ENCODE results near the gene RAB6A.
"Not testable (repeated sequence)": the region's sequence is repeated elsewhere in the genome, so short reads cannot be mapped to it uniquely, and the experiment has no call there.

The RAB6A gene

GRCh38 chr11:73716153-73717056 lies 44.5 kb downstream of the RAB6A start:
- DNase-seq, result no peak

GRCh38 chr11:73715541-73715940 lies 45.3 kb downstream of the RAB6A start:
- no peak for DNase-seq

DNA sequence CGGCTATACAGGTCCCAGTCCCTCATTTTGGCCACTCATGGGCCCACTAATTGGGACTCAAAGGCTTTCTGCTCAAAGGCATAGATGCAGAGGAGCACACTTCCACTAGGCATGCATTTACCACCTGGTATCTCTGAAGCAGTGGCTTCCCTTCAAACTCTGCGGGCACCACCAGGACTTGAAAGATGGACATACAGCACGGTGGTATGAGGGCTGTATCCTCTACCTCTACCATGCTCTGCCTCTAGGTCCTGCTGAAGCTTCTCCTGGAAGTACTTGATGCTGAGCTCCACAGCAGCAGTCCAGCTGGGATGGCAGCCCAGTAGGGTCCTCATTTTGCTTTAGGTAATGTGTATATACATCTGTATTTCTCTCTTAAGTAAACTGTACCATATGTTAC lies 49.9 kb downstream of the RAB6A start:
- no peak for DNase-seq

GRCh38 chr11:73705053-73705452 lies 55.8 kb downstream of the RAB6A start:
- no peak for DNase-seq

- DNase-seq, result no peak
Measured at GRCh38 chr11:73693899-73694525, 66.9 kb downstream of the RAB6A start.

DNA sequence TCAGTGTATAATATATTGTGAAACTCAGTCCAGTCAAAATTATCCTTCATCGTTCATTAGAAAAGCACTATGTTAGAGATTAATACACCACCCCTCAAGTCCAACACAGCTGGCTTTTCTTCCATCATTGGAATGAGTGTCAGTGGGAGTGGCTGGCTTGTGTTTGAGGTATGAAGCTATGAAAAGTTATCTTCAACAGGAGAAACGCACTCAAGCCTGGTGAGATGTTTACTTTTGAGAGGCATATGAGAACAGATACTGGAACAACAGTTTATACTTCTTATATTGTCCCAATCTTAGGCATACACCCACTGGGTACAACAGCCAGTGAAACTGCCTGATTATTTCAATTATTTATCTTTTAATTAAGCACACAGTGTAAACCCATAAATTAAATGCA lies 80.2 kb downstream of the RAB6A start:
- no peak for DNase-seq

- DNase-seq, result not testable (repeated sequence)
Measured at GRCh38 chr11:73676552-73676951, 84.3 kb downstream of the RAB6A start.

DNA sequence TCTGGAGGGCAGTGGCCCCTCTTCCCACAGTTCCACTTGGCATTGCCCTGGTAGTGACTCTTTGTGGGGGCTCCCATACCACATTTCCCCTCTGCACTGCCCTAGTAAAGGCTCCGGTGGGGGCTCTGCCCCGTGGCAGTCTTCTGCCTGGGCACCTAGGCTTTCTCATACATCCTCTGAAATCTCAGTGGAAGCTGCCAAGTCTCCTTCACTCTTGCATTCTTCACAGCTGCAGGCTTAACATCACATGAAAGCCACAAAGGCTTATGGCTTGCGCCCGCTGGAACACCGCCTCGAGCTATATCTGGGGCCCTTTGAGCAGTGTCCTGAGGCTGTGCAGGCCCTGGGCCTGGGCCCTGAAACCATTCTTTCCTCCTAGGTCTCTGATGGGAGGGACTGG lies 89.2 kb downstream of the RAB6A start:
- no peak for DNase-seq

- no peak for DNase-seq
Measured at GRCh38 chr11:73670808-73671207, 90.1 kb downstream of the RAB6A start.

- DNase-seq, result no peak
Measured at GRCh38 chr11:73667891-73668290, 93.0 kb downstream of the RAB6A start.

GRCh38 chr11:73664877-73665276 lies 96.0 kb downstream of the RAB6A start:
- DNase-seq, result no peak

DNA sequence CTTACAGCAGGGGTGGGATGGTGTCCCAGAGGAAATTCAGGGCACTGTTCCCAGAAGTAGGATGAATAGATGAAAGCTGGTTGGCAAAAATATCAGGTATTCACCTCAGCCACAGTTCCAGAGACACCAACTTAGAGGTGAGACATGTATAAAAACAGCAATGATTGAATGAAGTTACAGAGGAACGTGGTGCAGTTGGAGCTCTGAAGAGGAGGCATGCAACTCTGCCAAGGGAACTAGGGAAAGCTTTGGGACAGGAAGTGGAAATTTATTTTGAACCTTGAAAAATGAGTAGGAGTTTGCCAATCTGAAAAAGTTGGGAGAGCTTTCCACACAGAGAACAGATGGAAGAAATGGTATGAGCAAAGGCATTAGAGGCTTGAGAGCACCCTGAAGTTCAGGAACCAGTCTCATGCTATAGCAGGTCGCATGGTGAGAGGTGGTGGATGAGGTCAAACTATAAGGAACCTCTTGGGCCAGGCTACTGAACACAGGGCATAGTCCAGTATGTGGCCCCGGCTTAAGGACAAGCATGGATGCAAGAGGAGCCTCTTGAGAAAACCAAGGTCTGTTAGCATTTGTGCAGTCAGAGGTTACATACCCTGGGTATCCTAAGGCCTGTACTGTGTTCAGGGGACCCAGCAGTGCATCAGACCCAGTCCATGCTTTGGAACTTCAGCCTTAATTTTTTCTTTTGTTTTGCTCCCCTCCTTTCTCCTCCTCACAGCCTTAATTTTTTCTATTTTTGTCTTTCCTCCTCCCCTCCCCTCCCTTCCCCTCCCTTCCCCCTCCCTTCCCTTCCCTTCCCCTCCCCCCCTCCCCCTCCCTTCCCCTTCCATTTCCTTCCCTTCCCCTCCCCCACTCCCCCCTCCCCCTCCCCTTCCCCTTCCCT lies 97.0 kb downstream of the RAB6A start:
- DNase-seq, result no peak

GRCh38 chr11:73662445-73663157 lies 98.3 kb downstream of the RAB6A start:
- DNase-seq, result no peak

GRCh38 chr11:73661035-73661628 lies 99.7 kb downstream of the RAB6A start:
- peak; percentile 14 for DNase-seq

- no peak for DNase-seq
Measured at GRCh38 chr11:73660497-73661034, 100.3 kb downstream of the RAB6A start.

- no peak for DNase-seq
Measured at GRCh38 chr11:73659961-73660360, 100.9 kb downstream of the RAB6A start.

GRCh38 chr11:73656985-73657384 lies 103.9 kb downstream of the RAB6A start:
- DNase-seq, result no peak

- no peak for DNase-seq
Measured at GRCh38 chr11:73655686-73656085, 105.2 kb downstream of the RAB6A start.

- no peak for DNase-seq
Measured at GRCh38 chr11:73654482-73655021, 106.3 kb downstream of the RAB6A start.

DNA sequence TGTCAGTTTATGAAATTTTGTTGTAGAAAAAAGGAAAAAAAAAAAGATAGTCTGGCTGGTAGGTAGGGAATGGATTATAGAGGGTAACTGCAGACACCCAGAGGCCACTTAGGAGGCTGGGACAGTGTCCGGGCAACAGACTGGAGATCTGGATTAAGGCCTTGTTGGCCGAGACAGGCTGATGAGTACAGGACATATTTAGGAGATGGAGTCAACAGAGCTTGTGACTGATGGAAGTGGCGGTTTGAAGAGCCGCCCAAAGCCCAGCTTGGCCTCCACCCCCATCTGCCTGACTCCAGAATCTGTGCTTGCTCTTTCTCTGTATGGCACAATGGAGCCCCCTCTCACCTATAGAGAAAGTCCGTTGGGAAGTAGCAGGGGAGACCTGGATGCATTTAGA lies 106.9 kb downstream of the RAB6A start:
- no peak for DNase-seq

DNA sequence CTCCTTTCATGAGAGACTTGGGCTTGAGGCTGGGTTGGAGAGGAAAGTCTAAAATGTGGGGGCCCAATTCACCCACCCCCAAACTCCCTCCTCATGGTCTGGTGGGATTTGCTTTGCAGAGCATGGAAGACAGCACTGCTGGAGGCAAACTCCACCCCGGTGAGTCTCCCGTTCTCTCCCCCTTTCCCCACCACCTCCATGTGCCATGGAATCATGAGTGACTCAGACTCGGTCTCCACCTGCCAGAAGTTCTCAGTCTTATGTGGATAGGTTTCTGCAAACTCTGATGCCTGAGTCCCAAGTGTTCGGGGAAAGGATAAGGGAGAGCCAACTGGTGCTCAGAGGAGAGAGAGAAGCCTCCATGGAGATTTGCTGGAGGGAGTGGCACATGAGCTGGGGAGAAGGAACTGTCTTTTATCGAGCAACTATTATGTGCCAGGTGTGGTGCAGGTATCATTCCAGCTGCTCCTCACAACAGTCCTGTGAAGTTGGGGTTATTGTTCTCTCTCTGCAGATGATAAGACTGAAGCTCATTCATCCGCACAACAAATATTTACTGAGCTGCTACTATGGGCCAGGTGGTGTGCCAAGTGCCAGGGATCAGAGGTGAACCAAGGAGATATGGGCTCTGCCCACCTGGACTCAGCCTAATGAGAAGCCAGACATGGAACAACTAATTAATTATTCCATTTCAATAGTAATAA lies 107.9 kb downstream of the RAB6A start:
- DNase-seq, result no peak
